ENCODE measurements around the gene ELAVL3. TPM values are rescaled to one million over a fixed set of nuclear protein-coding genes. Genes with fewer than 3 reads are reported as not detected.

ELAVL3 gene
- total and polyA plus RNA-seq, 2 donors (not counting 1 experiment from before 2014, with no cell fraction given) = under 0.01 TPM; not detected in 1

DNA sequence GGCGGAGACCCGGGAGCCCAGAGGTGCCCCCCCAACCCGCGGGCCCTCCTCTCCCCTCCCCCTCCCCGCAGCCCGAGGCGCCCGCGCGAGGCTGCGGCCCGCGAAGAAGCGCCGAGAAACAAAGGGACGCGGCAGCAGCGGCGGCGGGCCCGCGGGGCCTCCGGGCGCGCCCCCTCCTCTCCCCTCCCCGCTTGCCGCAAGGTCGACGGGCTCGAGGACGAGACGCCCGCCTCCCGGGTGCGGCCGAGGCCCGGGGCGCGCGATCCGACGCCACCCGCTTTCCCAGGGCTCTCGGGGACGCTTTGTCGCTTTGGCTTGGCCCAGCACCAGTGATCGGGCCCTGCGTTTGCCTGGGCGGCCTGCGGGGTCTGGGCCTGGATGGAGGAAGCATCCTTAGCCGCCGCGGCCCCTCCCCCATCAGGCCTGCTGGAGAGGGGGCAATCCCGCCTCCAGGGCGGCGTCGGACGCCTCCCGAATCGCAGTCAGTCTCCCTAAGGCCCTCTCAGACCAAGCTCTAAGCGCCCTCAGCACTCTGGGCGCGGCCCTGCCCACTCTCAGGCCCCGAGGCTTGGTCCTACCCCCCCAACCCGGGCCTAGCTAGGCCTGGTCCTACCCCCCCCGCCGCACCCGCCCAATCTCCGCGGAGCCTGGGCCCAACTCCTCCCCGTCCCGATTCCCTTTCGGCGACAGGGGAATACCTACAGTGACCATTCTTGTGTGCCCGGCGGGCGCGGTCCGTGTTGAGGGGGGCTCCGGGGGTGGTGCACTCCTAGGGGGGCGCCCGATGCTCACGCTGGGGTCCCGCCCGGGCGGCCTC, 740 bp downstream of the ELAVL3 start:
- no peaks in the 10 kb centered on the region for H4K20me1 ChIP-seq (ENCODE audit: control insufficient read depth, extremely low read depth, insufficient read depth, low read length)
- H3K9me3 ChIP-seq (ENCODE audit: control insufficient read depth, insufficient read depth, low read depth, low read length) = no peaks in the 10 kb centered on the region
- H3K4me3 ChIP-seq (replicated peaks in 1 of 4; ENCODE audit: control extremely low read depth in 1 of 4, insufficient read depth in 1 of 4, low read depth in 3 of 4, low read length in 4 of 4) = no peak overlapping the region
- H3K79me2 ChIP-seq (ENCODE audit: control insufficient read depth, insufficient read depth, low read length) = no peaks in the 10 kb centered on the region
- no peaks in the 10 kb centered on the region for H3K36me3 ChIP-seq (ENCODE audit: control insufficient read depth, insufficient read depth, low read length)
- H3K27ac ChIP-seq (ENCODE audit: insufficient read depth, low read length) = no peak overlapping the region
- TF ChIP-seq EZH2 (IDR thresholded peaks at IDR 0.05; ENCODE audit: low read length, missing control alignments) = peak; percentile 82
- TF ChIP-seq, protein P1, sequence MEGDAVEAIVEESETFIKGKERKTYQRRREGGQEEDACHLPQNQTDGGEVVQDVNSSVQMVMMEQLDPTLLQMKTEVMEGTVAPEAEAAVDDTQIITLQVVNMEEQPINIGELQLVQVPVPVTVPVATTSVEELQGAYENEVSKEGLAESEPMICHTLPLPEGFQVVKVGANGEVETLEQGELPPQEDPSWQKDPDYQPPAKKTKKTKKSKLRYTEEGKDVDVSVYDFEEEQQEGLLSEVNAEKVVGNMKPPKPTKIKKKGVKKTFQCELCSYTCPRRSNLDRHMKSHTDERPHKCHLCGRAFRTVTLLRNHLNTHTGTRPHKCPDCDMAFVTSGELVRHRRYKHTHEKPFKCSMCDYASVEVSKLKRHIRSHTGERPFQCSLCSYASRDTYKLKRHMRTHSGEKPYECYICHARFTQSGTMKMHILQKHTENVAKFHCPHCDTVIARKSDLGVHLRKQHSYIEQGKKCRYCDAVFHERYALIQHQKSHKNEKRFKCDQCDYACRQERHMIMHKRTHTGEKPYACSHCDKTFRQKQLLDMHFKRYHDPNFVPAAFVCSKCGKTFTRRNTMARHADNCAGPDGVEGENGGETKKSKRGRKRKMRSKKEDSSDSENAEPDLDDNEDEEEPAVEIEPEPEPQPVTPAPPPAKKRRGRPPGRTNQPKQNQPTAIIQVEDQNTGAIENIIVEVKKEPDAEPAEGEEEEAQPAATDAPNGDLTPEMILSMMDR (conservative IDR thresholded peaks at IDR 0.05 in 1 of 2, IDR thresholded peaks at IDR 0.05 in 1 of 2; ENCODE audit: low read depth in 1 of 2, low read length in 2 of 2) = no peak
- no peak overlapping the region for H3K9ac ChIP-seq (ENCODE audit: insufficient read depth, low read length)
- H2AFZ ChIP-seq (ENCODE audit: low read length) = no peak overlapping the region
- peak overlapping the region; percentile 13 for H3K4me2 ChIP-seq (ENCODE audit: extremely low read depth, insufficient read depth, low read length)
- H3K4me1 ChIP-seq (ENCODE audit: control insufficient read depth, extremely low read depth, insufficient read depth, low read length) = no peaks in the 10 kb centered on the region
- H3K27me3 ChIP-seq (ENCODE audit: control insufficient read depth, insufficient read depth, low read length) = peaks cover 29% of the 10 kb centered on the region
- DNase-seq (ENCODE audit: low read depth in 2 of 2) = no peak

DNA sequence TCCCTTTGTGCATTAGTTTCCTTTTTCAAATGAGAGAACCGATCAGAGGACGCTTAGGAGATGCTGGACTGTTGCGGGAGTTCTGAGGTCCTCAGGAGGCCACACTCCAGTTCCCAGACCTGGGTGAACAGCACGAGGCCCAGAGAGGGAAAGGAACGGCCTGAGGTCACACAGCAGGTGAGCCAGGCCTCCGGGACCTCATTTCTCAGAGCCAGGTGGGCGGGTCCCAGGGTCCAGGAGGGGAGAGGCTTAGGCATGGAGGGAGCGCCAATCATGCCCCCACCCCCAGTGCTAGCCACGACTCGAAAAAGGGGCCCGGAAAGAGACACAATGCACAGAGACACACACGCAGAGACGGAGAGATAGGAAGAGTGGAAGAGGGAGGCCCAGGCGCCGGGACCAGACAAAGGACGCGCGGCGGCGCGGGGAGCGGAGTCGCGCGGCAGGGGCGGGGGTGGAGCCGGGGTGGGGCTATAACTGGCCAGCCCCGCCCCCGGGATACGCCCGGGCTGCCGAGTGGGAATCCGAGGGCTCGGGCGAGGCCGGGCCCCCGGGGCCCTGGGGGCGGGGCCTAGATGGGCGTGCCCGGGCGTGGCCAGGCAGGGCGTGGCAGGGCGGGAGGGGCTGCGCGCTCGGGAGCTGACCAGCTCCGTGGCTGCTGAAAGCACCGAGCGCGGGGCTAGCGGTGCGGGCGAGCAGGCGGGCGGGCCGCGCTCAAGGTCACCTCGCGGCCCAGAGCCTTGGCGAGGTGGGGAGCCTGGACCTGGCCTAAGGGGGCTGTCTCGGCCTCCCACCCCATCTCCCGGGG, 1.6 kb downstream of the ELAVL3 start:
- H3K4me1 ChIP-seq (ENCODE audit: control insufficient read depth, extremely low read depth, insufficient read depth, low read length) = no peaks in the 10 kb centered on the region
- peaks cover 29% of the 10 kb centered on the region for H3K27me3 ChIP-seq (ENCODE audit: control insufficient read depth, insufficient read depth, low read length)
- DNase-seq (ENCODE audit: low read depth in 2 of 2) = peak in 1 of 2 donors; percentile 15
- no peaks in the 10 kb centered on the region for H3K36me3 ChIP-seq (ENCODE audit: control insufficient read depth, insufficient read depth, low read length)
- no peak overlapping the region for H3K4me3 ChIP-seq (replicated peaks in 1 of 4; ENCODE audit: control extremely low read depth in 1 of 4, insufficient read depth in 1 of 4, low read depth in 3 of 4, low read length in 4 of 4)
- H2AFZ ChIP-seq (ENCODE audit: low read length) = no peak overlapping the region
- no peak overlapping the region for H3K27ac ChIP-seq (ENCODE audit: insufficient read depth, low read length)
- H3K79me2 ChIP-seq (ENCODE audit: control insufficient read depth, insufficient read depth, low read length) = no peaks in the 10 kb centered on the region
- H3K4me2 ChIP-seq (ENCODE audit: extremely low read depth, insufficient read depth, low read length) = no peak overlapping the region
- no peaks in the 10 kb centered on the region for H4K20me1 ChIP-seq (ENCODE audit: control insufficient read depth, extremely low read depth, insufficient read depth, low read length)
- no peaks in the 10 kb centered on the region for H3K9me3 ChIP-seq (ENCODE audit: control insufficient read depth, insufficient read depth, low read depth, low read length)
- no peak overlapping the region for H3K9ac ChIP-seq (ENCODE audit: insufficient read depth, low read length)
- TF ChIP-seq EZH2 (IDR thresholded peaks at IDR 0.05; ENCODE audit: low read length, missing control alignments) = no peak
- TF ChIP-seq, protein P1 (conservative IDR thresholded peaks at IDR 0.05 in 1 of 2, IDR thresholded peaks at IDR 0.05 in 1 of 2; ENCODE audit: low read depth in 1 of 2, low read length in 2 of 2) = no peak
